Endodermal cell (in vitro differentiated cells): Measurements from ENCODE around the gene DDX10. TPM values are rescaled to one million over a fixed set of nuclear protein-coding genes. Genes with fewer than 3 reads are reported as not detected.

Experiments used
- DNase-seq: peaks from one replicate; pipeline ENCODE4 v3.0.0-alpha.2; 2017
- H3K27ac ChIP-seq: 2 replicates; pipeline ENCODE4 v1.5.1; 2013; ENCODE audit warnings: mild to moderate bottlenecking, low read depth, low read length, moderate library complexity
- H3K27me3 ChIP-seq: 2 replicates; pipeline ENCODE4 v1.6.1; 2013; ENCODE audit warnings: mild to moderate bottlenecking, low read length, moderate library complexity; ENCODE audit not compliant: insufficient read depth, control insufficient read depth, poor library complexity, severe bottlenecking
- H3K36me3 ChIP-seq: 2 replicates; pipeline ENCODE4 v1.7.0; 2013; ENCODE audit warnings: mild to moderate bottlenecking, low read length, moderate library complexity; ENCODE audit not compliant: control insufficient read depth, insufficient read depth
- H3K4me1 ChIP-seq: one replicate; pipeline ENCODE4 v1.7.0; 2013; ENCODE audit warnings: low read length; ENCODE audit not compliant: control insufficient read depth, insufficient read depth
- H3K4me3 ChIP-seq: 2 replicates; pipeline ENCODE4 v1.5.1; 2013; ENCODE audit warnings: mild to moderate bottlenecking, low read length, moderate library complexity
- H3K9ac ChIP-seq: 2 replicates; pipeline ENCODE4 v1.6.1; 2013; ENCODE audit warnings: mild to moderate bottlenecking, low read length, moderate library complexity; ENCODE audit not compliant: poor library complexity, severe bottlenecking; ENCODE audit errors: extremely low read depth
- H3K9me3 ChIP-seq: 2 replicates; pipeline ENCODE4 v1.6.1; 2013; ENCODE audit warnings: mild to moderate bottlenecking, low read length, moderate library complexity; ENCODE audit not compliant: control insufficient read depth
- H3K27ac Mint-ChIP-seq: 2 replicates; pipeline ENCODE4 v1.8.0; 2020; ENCODE audit warnings: mixed read lengths
- H3K27me3 Mint-ChIP-seq: 2 replicates; pipeline ENCODE4 v1.8.0; 2021; ENCODE audit warnings: mild to moderate bottlenecking, mixed read lengths; ENCODE audit not compliant: insufficient read depth
- H3K36me3 Mint-ChIP-seq: 2 replicates; pipeline ENCODE4 v1.8.0; 2020; ENCODE audit warnings: low read depth, mixed read lengths
- H3K4me1 Mint-ChIP-seq: 2 replicates; pipeline ENCODE4 v1.8.0; 2020; ENCODE audit warnings: mixed read lengths
- H3K4me3 Mint-ChIP-seq: 2 replicates; pipeline ENCODE4 v1.8.0; 2020; ENCODE audit warnings: mild to moderate bottlenecking, moderate library complexity, mixed read lengths
- H3K9me3 Mint-ChIP-seq: 2 replicates; pipeline ENCODE4 v1.8.0; 2020; ENCODE audit warnings: mild to moderate bottlenecking, mixed read lengths
- CTCF ChIP-seq: fragments of 200-600 bp; sonication (generic); conservative IDR thresholded peaks from 2 replicates; pipeline ENCODE4 v1.5.0; 2021; ENCODE audit warnings: antibody characterized with exemption, mild to moderate bottlenecking
- WGBS, 2 experiments: methylation state at CpG; one replicate each; pipeline versions ENCODE4 v1.1.5 to v1.1.7; 2013; ENCODE audit warnings: missing lambda C conversion rate in 2 of 2, mixed read lengths in 1 of 2; ENCODE audit not compliant: insufficient coverage in 1 of 2, insufficient read length in 1 of 2; 5-methylcytosine and 5-hydroxymethylcytosine counted together
- total RNA-seq, 2 donors: library from RNA; stranded (reverse); fragmentation: NEBNext Ultra II Directional in 1 of 2; extraction: Animal tissue kit (Norgen Biotek cat#: 25700) in 1 of 2; gene quantifications; 2 replicates in 1 of 2; 3 replicates in 1 of 2; pipeline ENCODE4 v1.2.1, GENCODE V29; 2021

DDX10 gene
- total RNA-seq, 2 donors from 2014 or later: 31.1 to 32.7 TPM

- Mint-ChIP-seq H3K27ac (no peak overlapping the region), H3K36me3 (peaks cover 14% of the 10 kb centered on the region), H3K9me3 (no peaks in the 10 kb centered on the region), H3K27me3 (no peaks in the 10 kb centered on the region), H3K4me1 (peaks cover 10% of the 10 kb centered on the region), H3K4me3 (no peak overlapping the region)
- no peak overlapping the region for H3K4me3 ChIP-seq
- H3K9me3 ChIP-seq: no peaks in the 10 kb centered on the region
- no peak for TF ChIP-seq CTCF
- no peaks in the 10 kb centered on the region for H3K27me3 ChIP-seq
- WGBS, 2 experiments: 93 to 98% methylated on average over 7 of the region's 7 CpGs
- no peak overlapping the region for H3K27ac ChIP-seq
- no peak for DNase-seq
- H3K36me3 ChIP-seq: peaks cover 14% of the 10 kb centered on the region
- H3K9ac ChIP-seq: no peak overlapping the region
- H3K4me1 ChIP-seq: peaks cover 3% of the 10 kb centered on the region
Observed at GRCh38 chr11:108669711-108670110, 4.8 kb downstream of the DDX10 start.

GRCh38 chr11:108670451-108670850, 5.6 kb downstream of the DDX10 start:
- TF ChIP-seq CTCF: no peak
- peaks cover 18% of the 10 kb centered on the region for H3K36me3 Mint-ChIP-seq
- no peak overlapping the region for H3K4me3 Mint-ChIP-seq
- 88 to 96% methylated on average over 3 to 4 of the region's 4 CpGs for WGBS, 2 experiments
- no peak for DNase-seq
- Histone ChIP-seq H3K4me3 (no peak overlapping the region), H3K9me3 (no peaks in the 10 kb centered on the region), H3K36me3 (peaks cover 22% of the 10 kb centered on the region), H3K27ac (no peak overlapping the region), H3K9ac (no peak overlapping the region), H3K4me1 (peaks cover 3% of the 10 kb centered on the region), H3K27me3 (no peaks in the 10 kb centered on the region)
- H3K4me1 Mint-ChIP-seq: peaks cover 10% of the 10 kb centered on the region
- no peak overlapping the region for H3K27ac Mint-ChIP-seq
- no peaks in the 10 kb centered on the region for H3K27me3 Mint-ChIP-seq
- H3K9me3 Mint-ChIP-seq: no peaks in the 10 kb centered on the region

- no peak overlapping the region for H3K4me3 Mint-ChIP-seq
- H3K9me3 ChIP-seq: no peaks in the 10 kb centered on the region
- H3K27ac ChIP-seq: no peak overlapping the region
- H3K4me3 ChIP-seq: no peak overlapping the region
- H3K27ac Mint-ChIP-seq: no peak overlapping the region
- 86 to 100% methylated on average over 1 to 3 of the region's 3 CpGs for WGBS, 2 experiments
- H3K9ac ChIP-seq: no peak overlapping the region
- H3K36me3 Mint-ChIP-seq: peaks cover 29% of the 10 kb centered on the region
- no peaks in the 10 kb centered on the region for H3K27me3 ChIP-seq
- no peaks in the 10 kb centered on the region for H3K27me3 Mint-ChIP-seq
- H3K4me1 ChIP-seq: peaks cover 3% of the 10 kb centered on the region
- H3K9me3 Mint-ChIP-seq: no peaks in the 10 kb centered on the region
- TF ChIP-seq CTCF: no peak
- peaks cover 4% of the 10 kb centered on the region for H3K4me1 Mint-ChIP-seq
- no peak for DNase-seq
- H3K36me3 ChIP-seq: peaks cover 34% of the 10 kb centered on the region
Observed at GRCh38 chr11:108672113-108672512, 7.2 kb downstream of the DDX10 start.
